HS-5 (cell line): ENCODE measurements around the gene ANGPTL2.

Source experiments
- DNase-seq: peaks from one replicate; pipeline ENCODE4 v3.0.0-alpha.2; 2012; ENCODE audit warnings: low read depth

The ANGPTL2 gene

DNA sequence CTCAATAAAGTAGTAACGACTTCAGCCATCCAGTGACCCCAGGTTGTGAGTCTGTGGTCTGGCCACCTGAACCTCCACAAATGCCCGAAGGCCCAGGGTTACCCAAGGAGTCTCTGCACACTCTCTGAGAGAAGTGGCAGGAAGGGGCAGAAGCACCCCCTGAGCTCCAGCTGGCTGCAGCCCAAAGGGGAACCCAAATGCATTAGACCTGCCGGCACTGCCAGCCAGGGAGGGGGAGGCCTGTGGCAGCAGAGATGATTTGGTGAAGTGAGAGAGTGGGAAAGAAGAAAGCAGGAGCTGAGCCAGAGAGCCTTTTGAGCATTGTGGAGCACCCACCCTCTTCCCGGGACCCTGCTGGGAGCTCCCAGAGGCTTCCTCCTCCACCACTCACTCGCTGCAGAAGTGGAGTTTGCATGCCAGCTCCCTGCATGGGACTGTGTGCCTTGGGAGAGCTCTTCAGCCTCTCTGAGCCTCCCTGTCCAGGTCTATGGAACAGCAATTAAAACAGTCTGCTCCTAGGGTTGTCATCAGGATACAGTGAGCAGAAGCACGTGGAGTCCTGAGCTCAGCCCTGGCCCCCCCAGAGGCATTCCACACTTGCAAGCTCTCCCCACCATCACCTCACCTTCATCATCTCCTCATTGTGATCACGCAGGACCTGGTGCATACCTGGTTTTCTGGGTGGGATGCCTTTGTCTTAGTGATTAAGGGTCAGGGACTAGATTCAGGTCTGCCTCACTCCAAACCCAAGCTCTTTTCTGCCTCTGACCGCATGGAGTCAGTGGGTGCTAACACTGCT, 13.8 kb upstream of the ANGPTL2 start:
- DNase-seq = no peak

DNA sequence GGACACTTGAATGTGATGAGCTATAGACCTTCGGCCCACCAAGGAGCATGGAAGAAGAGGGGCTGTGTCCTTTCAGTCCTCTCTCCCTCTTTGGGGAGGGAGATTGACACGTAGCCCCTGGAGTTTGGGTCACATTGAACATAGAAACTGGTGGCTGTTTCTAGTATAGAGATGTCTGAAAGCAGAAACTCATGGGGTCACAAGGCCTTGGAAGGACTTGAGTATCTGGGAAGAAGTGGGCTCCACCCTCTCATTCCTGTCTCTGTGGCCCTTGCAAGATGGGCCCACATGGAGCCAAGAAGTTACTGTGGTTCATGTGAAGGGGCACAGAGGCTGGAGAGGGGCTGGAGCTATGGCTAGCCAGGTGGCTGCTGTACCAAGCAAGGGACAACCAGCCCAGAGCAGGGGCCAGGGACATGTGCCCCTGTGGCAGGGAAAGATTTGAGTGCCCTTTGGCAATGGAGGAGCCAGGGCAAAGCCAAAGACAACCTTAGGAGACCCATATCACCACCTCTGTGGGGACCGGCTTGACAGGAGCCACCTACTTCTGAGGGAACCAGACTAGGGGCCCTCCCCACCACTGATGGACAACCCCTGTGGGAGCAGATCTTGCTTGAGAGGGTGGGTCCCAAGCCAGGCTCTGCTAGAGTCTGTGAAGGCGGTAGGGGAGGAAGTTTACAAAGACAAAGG, 12.8 kb upstream of the ANGPTL2 start:
- DNase-seq = no peak

DNA sequence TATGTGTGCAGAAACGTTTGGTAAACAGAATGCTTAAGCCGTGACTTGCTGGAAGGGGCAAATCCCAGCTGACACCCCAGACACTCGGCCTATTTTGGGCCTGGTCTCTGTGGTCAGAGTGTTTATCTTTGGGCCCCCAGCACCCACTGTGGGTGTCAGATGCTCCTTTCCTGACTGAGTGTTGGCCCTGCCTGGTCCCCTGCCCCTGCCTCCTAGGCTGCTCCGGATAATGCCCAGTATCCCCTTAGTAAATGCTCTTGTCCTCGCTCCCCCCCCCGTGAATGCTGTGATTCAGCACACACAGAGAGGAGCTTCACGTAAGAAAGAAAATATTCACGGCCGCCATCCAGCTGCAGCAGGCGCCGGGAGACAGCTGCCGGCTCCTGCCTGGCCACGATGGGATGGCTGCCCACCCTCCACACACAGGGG, 11.3 kb upstream of the ANGPTL2 start:
- no peak for DNase-seq

DNA sequence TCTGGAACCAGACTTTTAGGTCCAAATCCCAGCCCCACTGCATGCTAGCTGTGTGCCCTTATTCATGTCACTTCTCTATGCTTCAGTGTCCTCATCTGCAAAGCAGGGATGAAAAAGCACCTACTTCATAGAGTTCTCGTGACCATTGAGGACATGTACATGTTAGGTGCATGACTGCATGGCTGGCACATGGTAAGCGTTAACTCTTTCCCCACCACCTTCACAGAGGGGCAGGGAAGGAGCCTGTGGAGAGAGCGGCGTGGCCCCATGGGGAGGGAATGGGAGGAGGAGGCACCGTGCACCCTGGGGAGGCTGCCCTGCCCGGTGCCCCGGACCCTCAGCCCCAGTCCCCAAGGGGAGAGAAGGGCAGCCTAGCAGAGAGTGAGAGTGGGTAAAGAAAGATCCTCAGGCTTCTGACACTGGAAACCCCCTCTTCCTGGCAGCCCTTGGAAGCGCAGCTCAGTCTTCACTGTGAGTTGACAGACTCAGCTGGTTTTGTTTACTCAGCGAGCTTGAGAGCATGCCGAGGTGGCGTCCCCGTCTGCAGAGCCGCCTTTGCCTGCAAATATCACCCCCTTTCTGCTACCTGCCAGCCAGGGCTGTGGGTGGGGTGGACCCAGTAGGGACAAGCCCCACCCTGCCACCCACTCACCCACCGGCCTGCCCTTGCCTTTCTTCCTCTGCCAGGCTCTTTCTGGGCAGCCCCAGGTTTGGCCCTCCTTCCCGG, 10.6 kb upstream of the ANGPTL2 start:
- DNase-seq = no peak

DNA sequence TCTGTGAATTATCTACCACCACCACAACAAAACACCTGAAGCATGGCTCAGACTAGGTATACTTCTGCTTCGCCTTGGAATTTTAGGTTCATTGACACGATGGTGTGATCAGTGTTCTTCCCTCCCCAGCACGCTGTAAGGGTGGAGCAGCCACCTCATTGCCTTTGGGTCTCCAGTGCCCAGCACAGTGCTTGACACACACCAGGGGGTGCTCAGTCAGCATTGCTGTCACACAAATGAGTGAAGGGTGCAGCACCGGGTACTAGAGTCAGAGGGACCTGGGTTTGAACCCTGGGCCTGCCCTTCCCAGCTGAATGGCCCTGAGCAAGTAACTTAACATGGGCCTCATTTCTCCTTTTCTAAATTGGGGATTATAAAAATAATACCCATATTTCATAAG, 9.9 kb upstream of the ANGPTL2 start:
- no peak for DNase-seq

DNA sequence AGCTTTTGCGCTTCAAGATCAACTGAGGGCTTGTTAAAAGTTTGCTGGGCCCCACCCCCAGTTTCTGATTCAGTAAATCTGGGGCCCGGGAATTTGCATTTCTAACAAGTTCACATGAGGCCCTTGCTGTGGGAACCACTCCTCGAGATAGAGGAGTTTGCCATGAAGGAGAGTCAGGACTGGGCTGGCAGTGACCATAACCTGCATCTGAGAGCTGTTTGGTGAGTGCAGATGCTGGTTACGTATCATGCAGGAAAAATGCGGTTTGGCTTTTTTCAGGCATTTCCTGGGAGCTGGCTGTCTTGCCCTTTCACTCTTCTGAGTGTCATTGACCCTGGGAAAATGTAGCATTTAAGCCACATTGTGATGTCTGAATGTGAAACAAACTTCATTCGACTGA, 9.4 kb upstream of the ANGPTL2 start:
- no peak for DNase-seq

DNA sequence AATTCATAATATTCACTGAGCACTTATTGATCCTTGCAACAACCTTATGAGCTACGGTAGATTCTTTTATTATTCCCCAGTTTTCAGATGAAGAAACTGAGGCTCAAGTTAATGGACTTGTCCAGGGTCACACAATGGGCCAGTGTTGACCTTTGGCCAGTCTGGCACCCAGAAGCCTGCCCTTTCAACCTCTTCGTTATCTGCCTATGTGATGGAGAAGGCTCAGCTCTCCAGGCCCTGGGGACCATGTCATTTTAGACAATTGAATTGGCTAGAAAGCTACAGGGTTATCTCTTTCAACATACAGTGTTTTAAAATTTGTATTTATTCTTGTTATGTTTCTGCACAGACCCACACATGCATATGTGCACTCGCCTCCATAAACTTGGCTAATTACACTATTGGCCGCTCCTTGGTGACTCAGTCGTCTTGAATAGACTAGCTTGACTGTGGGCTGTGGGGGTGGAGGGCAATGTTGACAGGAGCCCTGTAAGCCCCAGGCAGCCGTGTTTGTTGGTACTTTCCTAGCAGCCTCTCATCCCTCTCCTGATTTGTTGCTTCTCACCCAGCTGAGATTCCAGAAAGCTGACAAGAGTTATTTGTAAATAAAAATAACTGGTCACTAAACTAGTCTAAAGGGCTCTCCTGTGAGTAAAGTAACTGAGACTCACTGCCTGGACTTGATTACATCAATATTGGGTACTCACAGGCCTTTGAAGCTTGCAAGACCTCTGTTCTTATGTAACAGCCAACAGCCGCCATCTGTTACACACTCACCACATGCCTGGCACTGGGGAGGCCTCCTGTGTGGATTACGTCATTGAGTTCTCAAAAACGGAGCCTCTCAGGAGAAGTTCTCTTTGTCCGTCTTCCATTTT, 8.5 kb upstream of the ANGPTL2 start:
- DNase-seq = peak; percentile 85

DNA sequence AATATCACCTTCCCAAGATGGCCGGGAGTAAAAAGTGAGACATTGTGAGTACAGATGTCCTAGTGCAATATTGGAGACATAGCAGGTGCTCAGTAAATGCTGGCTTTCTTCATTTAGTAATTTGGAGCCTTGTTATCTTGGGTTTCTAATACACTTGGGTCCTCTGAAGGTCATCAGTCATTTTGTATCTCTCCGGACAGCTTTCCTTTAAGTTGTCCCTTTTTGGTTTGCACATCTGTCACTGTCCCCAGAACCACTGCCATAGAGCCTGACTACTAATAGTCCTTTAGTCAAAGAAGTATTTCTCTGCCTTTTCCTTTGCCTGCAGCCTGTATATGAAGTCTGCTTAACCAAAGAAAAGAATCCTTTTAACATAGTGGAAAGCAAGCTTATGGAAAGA, 7.8 kb upstream of the ANGPTL2 start:
- DNase-seq = no peak

DNA sequence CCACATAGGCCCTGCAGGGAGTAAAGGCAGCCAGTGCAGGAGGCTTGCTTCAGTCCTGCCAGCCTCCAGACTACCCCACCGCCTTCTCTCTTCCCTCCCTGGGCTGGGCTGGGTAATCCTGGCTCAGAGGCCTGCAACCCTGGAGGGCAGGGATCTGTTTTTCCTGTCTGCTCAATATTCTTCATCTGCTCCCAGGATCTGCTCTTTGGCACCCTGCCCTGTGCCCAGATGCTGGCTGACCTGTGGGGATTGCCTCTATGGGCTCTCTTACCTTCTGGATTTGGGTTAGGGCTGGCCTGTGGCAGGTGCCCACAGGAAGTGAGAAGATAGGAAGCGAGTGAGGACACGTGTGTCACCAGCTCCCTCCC, 7.3 kb upstream of the ANGPTL2 start:
- no peak for DNase-seq

DNA sequence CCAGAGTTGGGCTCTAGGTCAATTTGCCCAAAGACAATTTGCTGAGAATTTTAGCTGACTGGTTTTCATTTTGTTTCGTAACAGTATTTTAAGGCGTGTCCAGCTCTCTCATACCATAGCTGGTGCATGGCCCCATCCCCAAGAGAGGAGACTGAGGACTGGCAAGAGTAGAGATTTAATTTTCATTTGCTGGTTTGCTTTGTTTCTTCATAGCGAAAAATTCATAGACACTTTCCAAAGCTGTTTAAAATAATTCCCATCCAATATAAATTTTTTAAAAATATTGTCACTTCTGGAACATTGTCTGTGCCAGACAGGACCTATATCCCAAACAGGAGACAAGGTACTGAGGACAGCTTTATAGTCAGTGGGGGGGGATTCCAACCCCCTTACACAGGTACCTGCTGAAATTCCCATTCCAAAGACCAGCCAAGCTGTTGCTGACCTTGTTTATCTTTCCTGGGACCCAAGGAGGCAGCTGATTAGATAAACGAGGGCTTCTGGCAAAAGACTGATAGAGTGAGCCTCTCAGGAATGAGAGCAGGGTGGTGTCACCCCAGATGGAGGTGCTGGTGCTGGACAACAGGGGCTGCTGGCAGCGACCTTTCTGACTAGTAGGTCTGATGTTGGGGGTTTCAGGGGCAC, 6.8 kb upstream of the ANGPTL2 start:
- DNase-seq = no peak

DNA sequence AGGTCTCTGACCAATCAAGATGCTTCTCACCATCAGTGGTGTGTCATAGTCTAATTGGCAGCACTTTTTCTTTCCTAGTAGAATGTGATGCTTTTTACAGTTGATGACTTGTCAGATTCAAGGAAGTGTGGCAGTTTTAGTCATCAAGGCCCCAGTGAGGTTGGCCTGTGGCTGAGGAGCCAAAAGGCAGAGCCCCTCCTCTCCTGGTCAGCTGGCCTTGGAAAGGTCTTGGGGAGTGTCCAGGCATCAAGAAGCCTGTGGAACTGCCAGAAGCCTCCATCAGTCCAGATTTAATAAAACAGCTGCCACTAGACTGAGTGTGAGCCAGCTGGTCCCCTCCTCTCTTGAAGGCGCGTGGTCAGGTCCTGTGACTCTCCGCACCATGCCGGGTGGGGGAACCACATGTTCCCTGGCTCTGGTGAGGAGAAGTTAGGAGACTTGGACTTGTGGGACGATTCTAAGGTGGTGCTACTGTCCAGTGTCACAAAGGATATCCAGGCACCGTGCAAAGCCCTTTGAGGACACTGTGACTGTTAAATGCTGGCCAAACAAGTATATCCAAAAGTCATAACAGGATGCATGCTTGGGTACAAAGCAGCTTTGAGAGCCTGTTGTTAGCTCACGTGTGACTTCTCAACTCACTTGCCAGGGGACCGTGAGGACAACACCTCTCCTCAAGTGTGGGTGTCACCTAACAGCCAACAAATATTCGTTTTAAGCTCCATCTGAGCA, 6.1 kb upstream of the ANGPTL2 start:
- no peak for DNase-seq

DNA sequence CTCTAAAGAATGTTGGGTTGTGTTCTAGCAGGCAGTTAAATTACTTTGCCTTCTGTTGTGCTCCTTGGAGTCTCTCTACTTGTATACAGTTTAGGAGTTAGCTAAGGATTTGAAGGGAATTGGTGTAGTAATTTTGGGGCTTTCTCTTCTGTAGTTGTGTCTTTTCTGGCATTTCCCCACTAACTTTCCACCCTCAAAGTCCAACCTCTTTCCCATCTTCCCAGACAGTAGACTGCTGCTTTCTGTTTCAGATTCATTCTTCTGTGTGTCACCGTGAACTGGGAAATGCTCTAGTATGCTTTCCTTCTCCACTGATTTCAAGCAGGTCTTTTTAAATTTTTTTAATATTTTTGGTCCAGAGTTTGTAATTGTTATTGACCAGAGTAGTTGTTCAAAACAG, 4.5 kb upstream of the ANGPTL2 start:
- no peak for DNase-seq

DNA sequence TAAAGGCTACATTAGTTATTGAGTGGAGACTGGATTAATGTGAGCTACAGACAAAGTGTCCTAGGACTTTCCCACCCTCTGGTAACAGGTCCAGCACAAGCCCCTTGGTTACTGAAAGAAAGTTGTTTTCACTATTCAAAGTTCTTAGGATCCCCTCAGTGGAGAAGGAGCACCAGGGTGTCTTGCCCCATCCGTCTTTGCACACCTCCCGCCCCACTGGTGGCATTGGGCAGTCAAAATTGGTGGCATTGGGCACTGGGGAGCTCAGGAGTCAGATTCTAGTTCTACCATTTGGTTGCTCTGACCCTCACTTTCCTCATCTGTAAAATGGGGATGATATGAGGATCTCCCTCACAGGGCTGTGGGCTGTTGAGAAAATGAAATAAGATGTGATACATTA, 2.4 kb upstream of the ANGPTL2 start:
- DNase-seq = no peak

DNA sequence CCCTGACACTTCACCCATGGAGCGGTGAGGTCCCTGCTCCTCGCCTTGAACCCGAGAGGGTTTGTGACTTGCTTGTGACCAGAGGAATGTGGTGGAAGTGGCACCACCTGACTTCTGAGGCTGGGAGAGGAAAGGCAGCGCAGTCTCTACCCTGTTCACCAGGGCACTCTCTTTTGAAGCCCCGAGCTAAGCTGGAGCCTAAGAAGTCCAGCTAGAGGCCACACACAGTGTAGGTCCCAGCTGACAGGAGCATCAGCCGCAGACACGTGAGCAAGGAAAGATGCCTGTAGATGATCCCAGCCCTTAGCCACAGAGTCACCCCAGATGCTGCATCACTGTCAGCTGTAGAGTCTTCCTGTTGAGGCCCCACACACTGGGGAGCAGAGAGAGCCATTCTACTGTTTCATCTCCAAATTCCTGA, 1.7 kb upstream of the ANGPTL2 start:
- DNase-seq = no peak

DNA sequence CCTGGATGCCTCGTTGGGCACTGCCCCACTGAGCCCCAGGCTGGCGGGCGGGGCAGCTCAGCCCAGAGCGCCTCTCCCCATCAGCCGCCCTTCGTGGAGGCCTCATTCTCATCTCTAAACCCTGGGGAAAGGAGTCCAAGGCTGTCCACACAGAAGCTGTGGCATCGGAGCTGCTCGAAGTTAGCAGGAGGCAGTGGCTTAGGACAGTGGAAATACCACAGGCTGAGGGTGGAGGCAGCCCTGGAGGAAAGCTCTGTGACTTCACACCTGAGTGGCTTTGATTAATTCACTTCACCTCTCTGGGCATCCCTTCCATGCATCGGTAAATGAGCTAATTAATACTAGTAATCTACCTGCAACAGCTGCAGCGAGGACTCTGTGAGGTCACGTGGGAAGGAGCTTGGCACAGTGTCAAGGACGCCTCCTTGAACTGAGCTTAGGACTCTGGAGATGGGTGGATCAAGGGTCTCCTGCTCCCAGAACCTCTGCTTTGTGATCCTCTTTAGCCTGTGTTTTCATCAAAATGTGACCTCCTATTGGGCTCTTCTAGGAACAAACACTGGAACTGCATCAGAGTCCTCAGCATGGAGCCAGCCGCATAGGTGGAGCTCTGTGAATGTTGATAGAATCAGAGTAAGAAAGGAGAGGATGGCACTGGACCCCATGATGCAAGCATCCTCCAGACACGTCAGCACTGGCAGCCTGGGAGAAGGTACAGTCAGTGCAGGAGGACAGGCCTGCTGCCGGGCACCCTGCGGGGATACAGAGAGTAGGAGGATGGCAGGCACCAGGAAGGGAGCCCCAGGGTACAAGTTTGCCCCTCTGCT, 842 bp upstream of the ANGPTL2 start:
- no peak for DNase-seq

DNA sequence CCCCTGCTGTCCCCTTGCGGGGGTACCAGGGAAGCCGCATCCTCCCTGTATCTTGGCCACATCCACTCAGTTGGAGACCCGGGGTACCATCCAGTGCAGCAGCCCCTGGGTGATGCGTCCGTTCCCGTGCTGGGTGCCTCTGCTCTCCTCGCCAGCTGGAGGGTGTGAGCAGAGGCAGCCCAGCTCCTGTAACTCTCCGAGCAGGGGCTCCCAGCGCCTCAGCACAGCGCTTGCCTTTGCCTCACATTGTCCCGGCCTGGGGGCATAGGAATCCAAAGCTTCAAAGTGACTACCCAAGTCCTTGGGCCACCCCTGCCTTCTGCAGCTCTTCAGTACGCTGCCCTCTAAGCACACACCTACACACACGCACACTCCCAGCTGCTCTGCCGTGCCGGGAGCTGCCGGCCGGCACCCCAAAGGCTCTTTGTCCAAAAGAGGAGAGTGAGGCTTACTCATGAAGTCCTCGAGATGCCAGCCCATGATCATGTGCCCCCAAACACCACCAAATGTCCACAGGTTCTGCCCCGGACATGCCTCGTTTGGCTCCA, 733 bp downstream of the ANGPTL2 start:
- no peak for DNase-seq

DNA sequence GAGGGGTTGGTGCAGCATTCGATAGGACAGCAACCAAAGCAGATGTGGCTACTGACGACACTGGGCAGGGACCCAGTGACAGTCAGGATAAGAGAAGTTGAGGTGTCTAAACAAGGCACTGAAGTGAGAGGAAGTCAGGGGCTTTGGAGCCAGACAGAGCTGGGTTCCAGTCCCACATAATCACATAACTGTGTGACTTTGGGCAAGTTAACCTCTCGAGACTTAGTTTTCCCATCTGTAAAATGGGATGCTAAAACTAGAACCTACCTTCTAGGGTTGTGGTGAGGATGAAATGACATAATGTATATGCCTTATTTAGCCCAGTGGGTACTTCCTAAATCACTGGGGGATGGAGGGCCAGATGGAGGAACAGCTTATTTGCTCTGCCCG, 3.1 kb downstream of the ANGPTL2 start:
- no peak for DNase-seq

DNA sequence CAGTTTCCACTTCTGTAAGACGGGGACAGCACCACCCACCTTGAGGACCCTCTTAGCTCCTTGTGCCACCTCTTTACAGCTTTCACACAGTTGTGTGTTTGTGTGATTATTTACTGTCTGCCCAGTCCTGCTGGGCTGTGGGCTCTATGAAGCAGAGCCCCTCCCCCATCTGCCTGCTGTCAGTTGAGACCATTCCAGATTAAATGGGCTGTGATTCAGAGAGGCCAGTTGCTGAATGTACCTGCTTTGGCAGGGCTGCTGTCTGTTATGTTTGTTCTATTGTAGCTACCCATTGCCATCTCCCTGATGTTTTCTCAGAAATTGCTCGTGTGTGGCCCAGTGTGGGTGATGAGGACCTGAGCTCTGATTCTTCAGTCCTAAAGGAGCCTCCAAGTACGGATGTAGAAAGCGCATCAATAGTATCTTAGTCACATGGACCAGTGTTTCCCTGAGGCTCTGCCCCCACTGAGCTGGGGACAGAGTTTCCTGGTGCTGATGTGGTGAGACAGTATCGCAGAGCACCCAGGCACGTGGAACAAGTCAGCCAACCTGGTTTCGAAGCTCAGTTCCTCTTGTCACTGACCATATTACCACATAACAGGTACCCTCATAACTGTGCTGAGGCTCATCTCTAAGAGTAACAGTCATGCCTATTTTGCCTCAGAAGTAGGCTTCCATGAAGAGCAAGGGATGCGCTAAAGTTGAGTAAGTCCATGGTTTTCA, 3.7 kb downstream of the ANGPTL2 start:
- no peak for DNase-seq

DNA sequence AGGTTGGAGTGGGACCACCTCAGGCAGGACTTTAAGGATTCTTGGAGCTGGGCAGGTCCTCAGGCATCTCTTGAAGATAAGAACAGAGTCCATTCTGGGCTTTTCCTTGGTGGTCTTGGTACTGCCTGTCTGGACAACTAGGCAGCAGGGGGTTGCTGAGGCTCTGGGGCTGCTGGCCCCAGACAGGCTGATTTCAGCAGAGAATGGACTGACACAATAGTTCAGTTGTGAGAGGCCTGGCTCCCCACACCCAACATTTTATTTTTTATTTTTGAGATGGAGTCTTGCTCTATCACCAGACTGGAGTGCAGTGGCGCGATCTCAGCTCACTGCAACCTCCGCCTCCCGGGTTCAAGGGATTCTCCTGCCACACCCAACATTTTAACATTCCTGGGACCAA, 4.6 kb downstream of the ANGPTL2 start:
- DNase-seq = no peak
